GM10266 (cell line): Measurements from ENCODE around the gene ERBB3.

Source experiments
- DNase-seq: peaks from one replicate; pipeline ENCODE4 v3.0.0; 2012; ENCODE audit errors: extremely low spot score
- CTCF ChIP-seq: IDR thresholded peaks from 2 replicates; pipeline ENCODE4 v1.5.1; 2012; ENCODE audit warnings: mild to moderate bottlenecking, low read depth; ENCODE audit not compliant: control insufficient read depth, insufficient read depth; ENCODE audit errors: missing control alignments

Gene ERBB3

GRCh38 chr12:56097738-56098137, 17.8 kb downstream of the ERBB3 start:
- DNase-seq = no peak
- no peak for TF ChIP-seq CTCF

GRCh38 chr12:56098592-56098991, 18.6 kb downstream of the ERBB3 start:
- no peak for TF ChIP-seq CTCF
- no peak for DNase-seq

- no peak for TF ChIP-seq CTCF
Measured at GRCh38 chr12:56099787-56100186, 19.8 kb downstream of the ERBB3 start.

GRCh38 chr12:56101045-56101444, 21.1 kb downstream of the ERBB3 start:
- no peak for DNase-seq
- TF ChIP-seq CTCF = no peak

More at GRCh38 chr12:56099787-56100186, 19.8 kb downstream of the ERBB3 start:
- no peak for DNase-seq

GRCh38 chr12:56102683-56103065, 22.7 kb downstream of the ERBB3 start:
- DNase-seq = no peak
- TF ChIP-seq CTCF = no peak

- TF ChIP-seq CTCF = no peak
- no peak for DNase-seq
Measured at GRCh38 chr12:56103066-56103711, 23.2 kb downstream of the ERBB3 start.

GRCh38 chr12:56103823-56104108, 23.8 kb downstream of the ERBB3 start:
- no peak for DNase-seq
- no peak for TF ChIP-seq CTCF
